SK-N-SH treated with all-trans-retinoic acid at 6 μM for 48 hours (cell line): ENCODE results near the gene NSG1.

ENCODE experiments used
- ATAC-seq: fragments of 200-7000 bp; cut with Tn5 transposase; 3 replicates; pipeline ENCODE4 v1.9.1; 2020; ENCODE audit warnings: mild to moderate bottlenecking, moderate library complexity
- ARNTL ChIP-seq: fragments of 450-650 bp; formaldehyde crosslinking; IDR thresholded peaks from 2 replicates; pipeline ENCODE4 v1.5.0; 2020; ENCODE audit warnings: low read depth, mild to moderate bottlenecking, moderate library complexity, borderline replicate concordance
- BACH2 ChIP-seq: fragments of 250-450 bp; sonication (Bioruptor Pico); IDR thresholded peaks from 2 replicates; pipeline ENCODE4 v1.9.0; 2021; ENCODE audit warnings: mild to moderate bottlenecking, borderline replicate concordance
- CREB5 ChIP-seq: fragments of 250-450 bp; sonication (Bioruptor Pico); IDR thresholded peaks from 2 replicates; pipeline ENCODE4 v1.5.1; 2020; ENCODE audit warnings: low read depth, mild to moderate bottlenecking, moderate library complexity
- CSDC2 ChIP-seq: fragments of 250-450 bp; sonication (Bioruptor Pico); IDR thresholded peaks from 2 replicates; pipeline ENCODE4 v1.5.0; 2020; ENCODE audit warnings: mild to moderate bottlenecking, moderate library complexity
- ESRRG ChIP-seq: fragments of 250-450 bp; sonication (Bioruptor Pico); IDR thresholded peaks from 2 replicates; pipeline ENCODE4 v1.6.1; 2021; ENCODE audit warnings: mild to moderate bottlenecking
- GLIS3 ChIP-seq: fragments of 250-450 bp; sonication (Bioruptor Pico); IDR thresholded peaks from 2 replicates; pipeline ENCODE4 v1.5.0; 2020; ENCODE audit warnings: mild to moderate bottlenecking, moderate library complexity
- ISL1 ChIP-seq: fragments of 250-450 bp; sonication (Bioruptor Pico); IDR thresholded peaks from 2 replicates; pipeline ENCODE4 v2.1.2; 2022; ENCODE audit warnings: mild to moderate bottlenecking, moderate library complexity
- OSR1 ChIP-seq: fragments of 250-450 bp; sonication (Bioruptor Pico); IDR thresholded peaks from 2 replicates; pipeline ENCODE4 v1.8.0; 2022; ENCODE audit warnings: moderate library complexity, mild to moderate bottlenecking, inconsistent platforms
- POU6F1 ChIP-seq: fragments of 250-450 bp; sonication (Bioruptor Pico); IDR thresholded peaks from 2 replicates; pipeline ENCODE4 v1.8.0; 2021; ENCODE audit warnings: low read depth, mild to moderate bottlenecking, moderate library complexity, borderline replicate concordance
- PPARA ChIP-seq: fragments of 250-450 bp; sonication (Bioruptor Pico); IDR thresholded peaks from 2 replicates; pipeline ENCODE4 v1.5.0; 2020; ENCODE audit warnings: mild to moderate bottlenecking, borderline replicate concordance
- RARB ChIP-seq: fragments of 250-450 bp; sonication (Bioruptor Pico); IDR thresholded peaks from 2 replicates; pipeline ENCODE4 v1.8.0; 2021; ENCODE audit warnings: mild to moderate bottlenecking, moderate library complexity
- SNAI2 ChIP-seq: fragments of 250-450 bp; sonication (Bioruptor Pico); IDR thresholded peaks from 2 replicates; pipeline ENCODE4 v1.5.0; 2020; ENCODE audit warnings: mild to moderate bottlenecking, moderate library complexity
- TCF4 ChIP-seq: fragments of 250-450 bp; sonication (Bioruptor Pico); IDR thresholded peaks from 2 replicates; pipeline ENCODE4 v1.8.0; 2021; ENCODE audit warnings: mild to moderate bottlenecking, moderate library complexity, borderline replicate concordance
- TSHZ2 ChIP-seq: fragments of 250-450 bp; sonication (Bioruptor Pico); IDR thresholded peaks from 2 replicates; pipeline ENCODE4 v1.5.0; 2020; ENCODE audit warnings: mild to moderate bottlenecking, moderate library complexity
- ZC3H10 ChIP-seq: fragments of 250-450 bp; sonication (Bioruptor Pico); IDR thresholded peaks from 2 replicates; pipeline ENCODE4 v1.5.1; 2021; ENCODE audit warnings: mild to moderate bottlenecking, moderate library complexity
- ZFP3 ChIP-seq: fragments of 250-450 bp; sonication (Bioruptor Pico); IDR thresholded peaks from 2 replicates; pipeline ENCODE4 v1.5.0; 2020; ENCODE audit warnings: mild to moderate bottlenecking, moderate library complexity
- ZFP30 ChIP-seq: fragments of 450-650 bp; formaldehyde crosslinking; IDR thresholded peaks from 2 replicates; pipeline ENCODE4 v1.5.0; 2022; ENCODE audit warnings: mild to moderate bottlenecking, moderate library complexity
- ZNF565 ChIP-seq: fragments of 450-650 bp; formaldehyde crosslinking; conservative IDR thresholded peaks from 2 replicates; pipeline ENCODE4 v1.5.0; 2020; ENCODE audit warnings: low read depth, mild to moderate bottlenecking, moderate library complexity
- ZNF70 ChIP-seq: fragments of 450-650 bp; formaldehyde crosslinking; IDR thresholded peaks from 2 replicates; pipeline ENCODE4 v1.5.0; 2020; ENCODE audit warnings: mild to moderate bottlenecking, moderate library complexity
- ZNF8 ChIP-seq: fragments of 450-650 bp; formaldehyde crosslinking; IDR thresholded peaks from 2 replicates; pipeline ENCODE4 v1.5.0; 2020; ENCODE audit warnings: mild to moderate bottlenecking, moderate library complexity
- TF ChIP-seq, protein P1 (sequence below): fragments of 250-450 bp; sonication (Bioruptor Pico); IDR thresholded peaks from 2 replicates; pipeline ENCODE4 v1.5.1; 2021; ENCODE audit warnings: mild to moderate bottlenecking, moderate library complexity
- TF ChIP-seq, protein P2 (sequence below): fragments of 250-450 bp; sonication (Bioruptor Pico); IDR thresholded peaks from 2 replicates; pipeline ENCODE4 v1.8.0; 2020; ENCODE audit warnings: mild to moderate bottlenecking, moderate library complexity, borderline replicate concordance

Gene NSG1

GRCh38 chr4:4424499-4425115 is 37.7 kb downstream of the NSG1 start (continued):
- TF ChIP-seq POU6F1: no peak

DNA sequence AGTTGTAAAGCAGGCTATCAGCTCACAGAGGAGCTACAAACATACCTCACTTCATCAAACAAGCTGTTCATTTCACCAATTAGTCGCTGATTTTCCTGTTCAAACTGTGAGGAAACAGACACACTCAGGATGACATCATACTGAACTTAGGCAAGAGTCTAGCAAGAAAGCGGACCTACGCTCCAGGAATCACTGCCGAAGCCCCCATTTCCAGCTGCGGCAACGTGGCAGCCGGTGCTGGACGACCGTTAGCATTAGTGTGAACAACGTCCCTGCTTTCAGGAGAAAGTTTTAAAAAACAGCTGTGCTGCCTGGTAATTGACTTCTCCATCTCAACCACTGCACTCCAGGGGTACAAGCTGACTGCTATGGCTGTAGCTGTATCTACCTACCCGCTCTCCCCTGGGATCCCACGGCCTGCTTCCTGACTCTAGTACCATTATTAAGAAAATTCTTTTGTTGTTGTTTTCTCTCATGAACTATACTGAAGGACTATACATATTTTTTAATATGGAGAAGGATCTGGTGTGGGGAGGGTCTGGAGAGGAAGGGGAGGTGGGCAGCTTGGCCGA is 38.3 kb downstream of the NSG1 start:
- TF ChIP-seq ISL1 (CRISPR knock-in tag): no peak
- no peak for TF ChIP-seq ZNF565
- TF ChIP-seq SNAI2 (CRISPR knock-in tag): no peak
- TF ChIP-seq PPARA: no peak
- no peak for TF ChIP-seq RARB (CRISPR knock-in tag)
- TF ChIP-seq ZFP30 (CRISPR knock-in tag): no peak
- TF ChIP-seq ESRRG (CRISPR knock-in tag): no peak
- no peak for TF ChIP-seq CSDC2 (CRISPR knock-in tag)
- TF ChIP-seq TCF4 (CRISPR knock-in tag): no peak
- no peak for TF ChIP-seq ARNTL (CRISPR knock-in tag)
- TF ChIP-seq CREB5 (CRISPR knock-in tag): no peak
- TF ChIP-seq ZFP3 (CRISPR knock-in tag): no peak
- TF ChIP-seq, protein P1, sequence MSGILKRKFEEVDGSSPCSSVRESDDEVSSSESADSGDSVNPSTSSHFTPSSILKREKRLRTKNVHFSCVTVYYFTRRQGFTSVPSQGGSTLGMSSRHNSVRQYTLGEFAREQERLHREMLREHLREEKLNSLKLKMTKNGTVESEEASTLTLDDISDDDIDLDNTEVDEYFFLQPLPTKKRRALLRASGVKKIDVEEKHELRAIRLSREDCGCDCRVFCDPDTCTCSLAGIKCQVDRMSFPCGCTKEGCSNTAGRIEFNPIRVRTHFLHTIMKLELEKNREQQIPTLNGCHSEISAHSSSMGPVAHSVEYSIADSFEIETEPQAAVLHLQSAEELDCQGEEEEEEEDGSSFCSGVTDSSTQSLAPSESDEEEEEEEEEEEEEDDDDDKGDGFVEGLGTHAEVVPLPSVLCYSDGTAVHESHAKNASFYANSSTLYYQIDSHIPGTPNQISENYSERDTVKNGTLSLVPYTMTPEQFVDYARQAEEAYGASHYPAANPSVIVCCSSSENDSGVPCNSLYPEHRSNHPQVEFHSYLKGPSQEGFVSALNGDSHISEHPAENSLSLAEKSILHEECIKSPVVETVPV (CRISPR knock-in tag): no peak
- no peak for TF ChIP-seq BACH2
- TF ChIP-seq OSR1 (CRISPR knock-in tag): no peak
- no peak for TF ChIP-seq ZC3H10
- no peak for TF ChIP-seq ZNF70 (CRISPR knock-in tag)
- TF ChIP-seq GLIS3 (CRISPR knock-in tag): no peak
- TF ChIP-seq TSHZ2 (CRISPR knock-in tag): no peak
- no peak for TF ChIP-seq ZNF8
- no peak for ATAC-seq

DNA sequence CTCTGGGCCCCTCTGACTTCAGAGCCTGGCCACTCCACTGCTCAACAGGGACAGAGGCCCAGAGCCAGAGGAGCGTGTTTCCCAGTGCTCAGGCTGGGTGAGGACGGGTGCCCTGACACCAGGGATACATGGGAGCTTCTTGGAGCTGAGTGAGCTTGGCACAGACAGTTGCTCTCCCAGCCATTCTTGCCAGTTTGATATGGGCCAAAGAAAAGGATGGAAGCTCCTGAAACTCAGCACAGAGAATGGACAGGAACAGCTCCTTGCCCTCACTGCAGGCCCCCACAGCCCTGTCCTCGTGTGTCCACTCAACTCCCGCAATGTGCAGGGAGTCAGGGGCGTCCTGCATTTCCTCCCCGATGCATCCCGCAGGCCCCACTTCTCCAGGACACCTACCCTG is 38.8 kb downstream of the NSG1 start:
- no peak for ATAC-seq
- TF ChIP-seq ZNF565 (no peak), ZFP3 (CRISPR knock-in tag) (no peak), TSHZ2 (CRISPR knock-in tag) (no peak), POU6F1 (no peak), CSDC2 (CRISPR knock-in tag) (no peak), ZNF8 (no peak), PPARA (no peak)
- TF ChIP-seq, protein P2, sequence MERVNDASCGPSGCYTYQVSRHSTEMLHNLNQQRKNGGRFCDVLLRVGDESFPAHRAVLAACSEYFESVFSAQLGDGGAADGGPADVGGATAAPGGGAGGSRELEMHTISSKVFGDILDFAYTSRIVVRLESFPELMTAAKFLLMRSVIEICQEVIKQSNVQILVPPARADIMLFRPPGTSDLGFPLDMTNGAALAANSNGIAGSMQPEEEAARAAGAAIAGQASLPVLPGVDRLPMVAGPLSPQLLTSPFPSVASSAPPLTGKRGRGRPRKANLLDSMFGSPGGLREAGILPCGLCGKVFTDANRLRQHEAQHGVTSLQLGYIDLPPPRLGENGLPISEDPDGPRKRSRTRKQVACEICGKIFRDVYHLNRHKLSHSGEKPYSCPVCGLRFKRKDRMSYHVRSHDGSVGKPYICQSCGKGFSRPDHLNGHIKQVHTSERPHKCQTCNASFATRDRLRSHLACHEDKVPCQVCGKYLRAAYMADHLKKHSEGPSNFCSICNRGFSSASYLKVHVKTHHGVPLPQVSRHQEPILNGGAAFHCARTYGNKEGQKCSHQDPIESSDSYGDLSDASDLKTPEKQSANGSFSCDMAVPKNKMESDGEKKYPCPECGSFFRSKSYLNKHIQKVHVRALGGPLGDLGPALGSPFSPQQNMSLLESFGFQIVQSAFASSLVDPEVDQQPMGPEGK (CRISPR knock-in tag): no peak
- TF ChIP-seq, protein P1 (CRISPR knock-in tag): no peak
